ENCODE data around the gene ATXN7L1. TPM values are rescaled to one million over a fixed set of nuclear protein-coding genes. Genes with fewer than 3 reads are reported as not detected.

Gene ATXN7L1
- total and polyA plus RNA-seq, 2 of the 13 experiments (the other 11 are each of a cell fraction or from before 2014, with no cell fraction given), result 4.1 to 7.8 TPM

DNA sequence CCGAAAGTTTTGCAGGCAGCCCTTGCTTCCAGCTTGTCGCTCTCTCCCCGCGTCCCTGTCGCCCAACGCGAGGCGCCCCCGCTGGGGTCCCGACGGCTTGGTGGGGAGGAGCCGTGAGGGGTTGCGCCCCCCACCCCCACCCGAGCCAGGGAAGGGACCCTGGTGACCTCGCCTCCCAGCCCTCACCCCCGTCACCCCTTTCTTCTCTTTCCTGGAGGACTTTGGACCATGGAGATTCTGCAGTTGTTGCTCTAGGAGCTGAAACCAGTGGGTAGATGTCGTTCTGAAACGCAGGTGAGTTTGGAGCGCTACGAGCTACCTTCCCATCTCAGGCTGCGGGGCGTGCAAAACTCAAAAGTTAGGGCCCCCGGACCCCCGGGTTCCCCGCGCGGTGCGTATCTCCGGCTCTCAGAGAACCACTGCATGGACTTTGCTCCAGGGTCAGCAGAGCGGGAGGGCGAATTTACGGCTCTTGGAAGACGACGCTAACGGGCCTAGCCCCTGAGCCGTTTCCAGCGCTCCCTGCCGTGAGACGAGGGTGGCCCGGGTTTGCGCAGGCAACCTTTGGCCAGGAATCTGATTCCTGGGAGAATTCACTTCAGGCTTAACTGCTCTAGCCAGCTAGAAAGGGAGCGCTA lies 684 bp upstream of the ATXN7L1 start (continued):
- TF ChIP-seq ZNF605 (CRISPR knock-in tag; IDR thresholded peaks at IDR 0.05), result no peak
- TF ChIP-seq ZSCAN31 (CRISPR knock-in tag; IDR thresholded peaks at IDR 0.05; ENCODE audit: low read depth), result no peak; the same call in 1 of the 2 replicates
- TF ChIP-seq CENPT (CRISPR knock-in tag; IDR thresholded peaks at IDR 0.05; ENCODE audit: low read depth), result no peak
- TF ChIP-seq, protein P1, sequence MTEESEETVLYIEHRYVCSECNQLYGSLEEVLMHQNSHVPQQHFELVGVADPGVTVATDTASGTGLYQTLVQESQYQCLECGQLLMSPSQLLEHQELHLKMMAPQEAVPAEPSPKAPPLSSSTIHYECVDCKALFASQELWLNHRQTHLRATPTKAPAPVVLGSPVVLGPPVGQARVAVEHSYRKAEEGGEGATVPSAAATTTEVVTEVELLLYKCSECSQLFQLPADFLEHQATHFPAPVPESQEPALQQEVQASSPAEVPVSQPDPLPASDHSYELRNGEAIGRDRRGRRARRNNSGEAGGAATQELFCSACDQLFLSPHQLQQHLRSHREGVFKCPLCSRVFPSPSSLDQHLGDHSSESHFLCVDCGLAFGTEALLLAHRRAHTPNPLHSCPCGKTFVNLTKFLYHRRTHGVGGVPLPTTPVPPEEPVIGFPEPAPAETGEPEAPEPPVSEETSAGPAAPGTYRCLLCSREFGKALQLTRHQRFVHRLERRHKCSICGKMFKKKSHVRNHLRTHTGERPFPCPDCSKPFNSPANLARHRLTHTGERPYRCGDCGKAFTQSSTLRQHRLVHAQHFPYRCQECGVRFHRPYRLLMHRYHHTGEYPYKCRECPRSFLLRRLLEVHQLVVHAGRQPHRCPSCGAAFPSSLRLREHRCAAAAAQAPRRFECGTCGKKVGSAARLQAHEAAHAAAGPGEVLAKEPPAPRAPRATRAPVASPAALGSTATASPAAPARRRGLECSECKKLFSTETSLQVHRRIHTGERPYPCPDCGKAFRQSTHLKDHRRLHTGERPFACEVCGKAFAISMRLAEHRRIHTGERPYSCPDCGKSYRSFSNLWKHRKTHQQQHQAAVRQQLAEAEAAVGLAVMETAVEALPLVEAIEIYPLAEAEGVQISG (CRISPR knock-in tag; IDR thresholded peaks at IDR 0.05), result no peak
- no peak for TF ChIP-seq ZNF615 (CRISPR knock-in tag; IDR thresholded peaks at IDR 0.05; ENCODE audit: borderline replicate concordance)
- TF ChIP-seq CBX2 (IDR thresholded peaks at IDR 0.05; ENCODE audit: low read depth, low read length), result no peak
- no peak for TF ChIP-seq CBX2 (CRISPR knock-in tag; IDR thresholded peaks at IDR 0.05; ENCODE audit: low read depth)
- TF ChIP-seq ASH2L (IDR thresholded peaks at IDR 0.05; ENCODE audit: insufficient read length, low read depth, low read length), result no peak
- TF ChIP-seq, protein P2, sequence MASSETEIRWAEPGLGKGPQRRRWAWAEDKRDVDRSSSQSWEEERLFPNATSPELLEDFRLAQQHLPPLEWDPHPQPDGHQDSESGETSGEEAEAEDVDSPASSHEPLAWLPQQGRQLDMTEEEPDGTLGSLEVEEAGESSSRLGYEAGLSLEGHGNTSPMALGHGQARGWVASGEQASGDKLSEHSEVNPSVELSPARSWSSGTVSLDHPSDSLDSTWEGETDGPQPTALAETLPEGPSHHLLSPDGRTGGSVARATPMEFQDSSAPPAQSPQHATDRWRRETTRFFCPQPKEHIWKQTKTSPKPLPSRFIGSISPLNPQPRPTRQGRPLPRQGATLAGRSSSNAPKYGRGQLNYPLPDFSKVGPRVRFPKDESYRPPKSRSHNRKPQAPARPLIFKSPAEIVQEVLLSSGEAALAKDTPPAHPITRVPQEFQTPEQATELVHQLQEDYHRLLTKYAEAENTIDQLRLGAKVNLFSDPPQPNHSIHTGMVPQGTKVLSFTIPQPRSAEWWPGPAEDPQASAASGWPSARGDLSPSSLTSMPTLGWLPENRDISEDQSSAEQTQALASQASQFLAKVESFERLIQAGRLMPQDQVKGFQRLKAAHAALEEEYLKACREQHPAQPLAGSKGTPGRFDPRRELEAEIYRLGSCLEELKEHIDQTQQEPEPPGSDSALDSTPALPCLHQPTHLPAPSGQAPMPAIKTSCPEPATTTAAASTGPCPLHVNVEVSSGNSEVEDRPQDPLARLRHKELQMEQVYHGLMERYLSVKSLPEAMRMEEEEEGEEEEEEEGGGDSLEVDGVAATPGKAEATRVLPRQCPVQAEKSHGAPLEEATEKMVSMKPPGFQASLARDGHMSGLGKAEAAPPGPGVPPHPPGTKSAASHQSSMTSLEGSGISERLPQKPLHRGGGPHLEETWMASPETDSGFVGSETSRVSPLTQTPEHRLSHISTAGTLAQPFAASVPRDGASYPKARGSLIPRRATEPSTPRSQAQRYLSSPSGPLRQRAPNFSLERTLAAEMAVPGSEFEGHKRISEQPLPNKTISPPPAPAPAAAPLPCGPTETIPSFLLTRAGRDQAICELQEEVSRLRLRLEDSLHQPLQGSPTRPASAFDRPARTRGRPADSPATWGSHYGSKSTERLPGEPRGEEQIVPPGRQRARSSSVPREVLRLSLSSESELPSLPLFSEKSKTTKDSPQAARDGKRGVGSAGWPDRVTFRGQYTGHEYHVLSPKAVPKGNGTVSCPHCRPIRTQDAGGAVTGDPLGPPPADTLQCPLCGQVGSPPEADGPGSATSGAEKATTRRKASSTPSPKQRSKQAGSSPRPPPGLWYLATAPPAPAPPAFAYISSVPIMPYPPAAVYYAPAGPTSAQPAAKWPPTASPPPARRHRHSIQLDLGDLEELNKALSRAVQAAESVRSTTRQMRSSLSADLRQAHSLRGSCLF (CRISPR knock-in tag; IDR thresholded peaks at IDR 0.05; ENCODE audit: borderline replicate concordance), result no peak
- TF ChIP-seq, protein P3, sequence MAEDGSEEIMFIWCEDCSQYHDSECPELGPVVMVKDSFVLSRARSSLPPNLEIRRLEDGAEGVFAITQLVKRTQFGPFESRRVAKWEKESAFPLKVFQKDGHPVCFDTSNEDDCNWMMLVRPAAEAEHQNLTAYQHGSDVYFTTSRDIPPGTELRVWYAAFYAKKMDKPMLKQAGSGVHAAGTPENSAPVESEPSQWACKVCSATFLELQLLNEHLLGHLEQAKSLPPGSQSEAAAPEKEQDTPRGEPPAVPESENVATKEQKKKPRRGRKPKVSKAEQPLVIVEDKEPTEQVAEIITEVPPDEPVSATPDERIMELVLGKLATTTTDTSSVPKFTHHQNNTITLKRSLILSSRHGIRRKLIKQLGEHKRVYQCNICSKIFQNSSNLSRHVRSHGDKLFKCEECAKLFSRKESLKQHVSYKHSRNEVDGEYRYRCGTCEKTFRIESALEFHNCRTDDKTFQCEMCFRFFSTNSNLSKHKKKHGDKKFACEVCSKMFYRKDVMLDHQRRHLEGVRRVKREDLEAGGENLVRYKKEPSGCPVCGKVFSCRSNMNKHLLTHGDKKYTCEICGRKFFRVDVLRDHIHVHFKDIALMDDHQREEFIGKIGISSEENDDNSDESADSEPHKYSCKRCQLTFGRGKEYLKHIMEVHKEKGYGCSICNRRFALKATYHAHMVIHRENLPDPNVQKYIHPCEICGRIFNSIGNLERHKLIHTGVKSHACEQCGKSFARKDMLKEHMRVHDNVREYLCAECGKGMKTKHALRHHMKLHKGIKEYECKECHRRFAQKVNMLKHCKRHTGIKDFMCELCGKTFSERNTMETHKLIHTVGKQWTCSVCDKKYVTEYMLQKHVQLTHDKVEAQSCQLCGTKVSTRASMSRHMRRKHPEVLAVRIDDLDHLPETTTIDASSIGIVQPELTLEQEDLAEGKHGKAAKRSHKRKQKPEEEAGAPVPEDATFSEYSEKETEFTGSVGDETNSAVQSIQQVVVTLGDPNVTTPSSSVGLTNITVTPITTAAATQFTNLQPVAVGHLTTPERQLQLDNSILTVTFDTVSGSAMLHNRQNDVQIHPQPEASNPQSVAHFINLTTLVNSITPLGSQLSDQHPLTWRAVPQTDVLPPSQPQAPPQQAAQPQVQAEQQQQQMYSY (CRISPR knock-in tag; IDR thresholded peaks at IDR 0.05), result no peak
- TF ChIP-seq RNF2 (conservative IDR thresholded peaks at IDR 0.05; ENCODE audit: low read depth), result no peak
- no peak for TF ChIP-seq ZSCAN12 (CRISPR knock-in tag; IDR thresholded peaks at IDR 0.05)
- TF ChIP-seq ZFP62 (CRISPR knock-in tag; IDR thresholded peaks at IDR 0.05), result no peak
